ENCODE data around the gene APOO.

Gene APOO

GRCh38 chrX:23821847-23822246 is 85.9 kb downstream of the APOO start:
- DNase-seq (ENCODE audit: low read depth): no peak
- no peak for TF ChIP-seq CTCF (conservative IDR thresholded peaks at IDR 0.05; ENCODE audit: low read depth, low read length)
- H3K4me3 ChIP-seq (ENCODE audit: low read length): no peak overlapping the region

DNA sequence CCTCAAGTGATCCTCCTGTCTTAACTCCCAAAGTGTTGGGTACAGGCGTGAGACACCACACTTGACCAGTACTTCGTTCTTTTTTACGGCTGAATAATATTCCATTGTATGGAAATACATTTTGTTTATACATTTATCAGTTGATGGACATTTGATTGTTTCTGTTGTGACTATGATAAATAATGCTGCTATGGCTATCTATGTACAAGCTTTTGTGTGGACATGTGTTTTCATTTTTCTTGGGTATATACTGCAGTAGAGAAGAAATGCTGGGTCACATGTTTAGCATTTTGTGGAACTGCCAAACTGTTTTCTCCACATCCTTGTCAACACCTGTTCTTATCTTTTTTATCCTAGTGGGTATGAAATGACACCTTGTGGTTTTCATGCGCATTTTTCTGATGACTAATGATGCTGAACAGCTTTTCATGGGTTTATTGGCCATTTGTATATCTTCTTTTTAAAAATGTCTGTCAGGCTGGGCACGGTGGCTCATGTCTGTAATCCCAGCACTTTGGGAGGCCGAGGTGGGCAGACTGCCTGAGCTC is 87.4 kb downstream of the APOO start:
- TF ChIP-seq CTCF (conservative IDR thresholded peaks at IDR 0.05; ENCODE audit: low read depth, low read length): no peak
- no peak for DNase-seq (ENCODE audit: low read depth)
- H3K4me3 ChIP-seq (ENCODE audit: low read length): no peak overlapping the region

- TF ChIP-seq CTCF (conservative IDR thresholded peaks at IDR 0.05; ENCODE audit: low read depth, low read length): no peak
- DNase-seq (ENCODE audit: low read depth): no peak
- no peak overlapping the region for H3K4me3 ChIP-seq (ENCODE audit: low read length)
Observed at GRCh38 chrX:23819385-23820234, 88.1 kb downstream of the APOO start.

DNA sequence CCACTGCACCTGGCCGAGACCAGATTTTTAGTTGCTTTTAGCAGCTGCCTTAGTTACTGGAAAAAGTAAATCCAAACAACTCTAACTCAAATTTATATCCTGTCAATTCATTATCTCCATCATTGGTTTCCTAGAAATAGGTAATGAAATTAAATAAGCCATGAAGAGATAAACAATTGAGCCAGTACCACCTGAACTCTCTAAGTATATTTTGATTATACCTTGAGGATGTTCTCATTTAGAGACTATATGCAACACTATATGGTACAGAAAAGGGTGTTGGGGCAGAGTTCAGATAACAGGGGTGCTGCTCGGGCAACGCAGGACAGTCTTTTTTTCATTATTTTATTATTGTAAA is 89.8 kb downstream of the APOO start:
- no peak overlapping the region for H3K4me3 ChIP-seq (ENCODE audit: low read length)
- DNase-seq (ENCODE audit: low read depth): no peak
- TF ChIP-seq CTCF (conservative IDR thresholded peaks at IDR 0.05; ENCODE audit: low read depth, low read length): no peak

DNA sequence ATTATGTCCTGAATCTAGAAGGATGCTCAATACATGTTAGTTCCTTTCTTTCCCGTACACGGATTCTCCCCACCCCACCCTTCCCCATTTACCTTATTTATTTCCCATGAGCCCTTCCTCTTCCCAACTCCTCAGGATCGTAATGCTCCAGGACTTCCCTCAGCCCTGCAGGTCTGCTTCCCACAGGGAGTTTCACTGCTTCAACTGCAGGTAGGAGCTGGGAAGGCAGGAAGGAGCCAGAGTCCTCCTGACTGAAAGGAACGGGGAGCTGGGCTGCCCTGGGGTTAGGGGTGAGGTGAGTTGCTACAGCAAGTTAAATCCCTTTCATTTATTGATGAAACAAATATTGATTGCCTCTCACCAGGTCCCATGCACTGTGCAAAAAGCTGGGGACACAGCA is 91.6 kb downstream of the APOO start:
- no peak for TF ChIP-seq CTCF (conservative IDR thresholded peaks at IDR 0.05; ENCODE audit: low read depth, low read length)
- no peak for DNase-seq (ENCODE audit: low read depth)

GRCh38 chrX:23815376-23815775 is 92.4 kb downstream of the APOO start:
- DNase-seq (ENCODE audit: low read depth): no peak
- H3K4me3 ChIP-seq (ENCODE audit: low read length): no peak overlapping the region

More for the DNA sequence above, 91.6 kb downstream of the APOO start:
- H3K4me3 ChIP-seq (ENCODE audit: low read length): no peak overlapping the region

More at GRCh38 chrX:23815376-23815775, 92.4 kb downstream of the APOO start:
- TF ChIP-seq CTCF (conservative IDR thresholded peaks at IDR 0.05; ENCODE audit: low read depth, low read length): no peak

Data from retinal pigment epithelial cell (primary cell).